RPMI7951 (cell line): ENCODE measurements around the gene MASTL. TPM values are rescaled to one million over a fixed set of nuclear protein-coding genes. Genes with fewer than 3 reads are reported as not detected.

ENCODE experiments used
- DNase-seq: peaks from one replicate; pipeline ENCODE4 v3.0.0-alpha.2; 2012; ENCODE audit warnings: low read depth
- total RNA-seq: library from RNA; depleted of rRNA; stranded (reverse); fragments of >200 nt; shearing (Covaris generic); gene quantifications from 2 replicates; pipeline ENCODE4 v1.2.3, GENCODE V29; 2014; rRNA removed

Gene MASTL
- total RNA-seq, 1 experiment from 2014 or later = 36.5 TPM

DNA sequence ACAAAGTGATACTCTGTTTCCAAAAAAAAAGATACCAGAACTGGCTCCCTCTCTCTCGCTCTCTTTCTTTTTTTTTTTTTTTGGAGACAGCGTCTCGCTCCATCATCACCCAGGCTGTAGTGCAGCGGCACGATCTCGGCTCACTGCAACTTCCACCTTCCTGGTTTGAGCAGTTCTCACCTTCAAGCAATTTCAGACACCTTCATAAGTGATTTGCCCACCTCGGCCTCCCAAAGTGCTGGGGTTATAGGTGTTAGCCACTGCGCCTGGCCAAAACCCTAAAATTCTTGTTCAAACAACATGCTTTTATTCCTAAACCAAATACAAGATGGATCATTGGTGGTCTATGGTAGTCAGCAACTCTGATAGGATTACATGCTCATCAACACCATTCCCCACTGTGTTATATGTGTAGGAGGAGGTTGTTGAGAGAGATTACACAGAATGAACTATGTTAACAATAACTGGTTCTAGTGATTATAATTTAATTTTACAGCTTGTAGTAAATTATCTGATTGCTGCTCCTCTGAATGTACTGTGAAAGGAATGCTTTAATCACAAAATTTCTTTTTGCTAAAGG lies 69.9 kb downstream of the MASTL start:
- no peak for DNase-seq

GRCh38 chr10:27225642-27226257 lies 70.6 kb downstream of the MASTL start:
- no peak for DNase-seq

- DNase-seq = no peak
Measured at GRCh38 chr10:27230022-27230421, 74.9 kb downstream of the MASTL start.

DNA sequence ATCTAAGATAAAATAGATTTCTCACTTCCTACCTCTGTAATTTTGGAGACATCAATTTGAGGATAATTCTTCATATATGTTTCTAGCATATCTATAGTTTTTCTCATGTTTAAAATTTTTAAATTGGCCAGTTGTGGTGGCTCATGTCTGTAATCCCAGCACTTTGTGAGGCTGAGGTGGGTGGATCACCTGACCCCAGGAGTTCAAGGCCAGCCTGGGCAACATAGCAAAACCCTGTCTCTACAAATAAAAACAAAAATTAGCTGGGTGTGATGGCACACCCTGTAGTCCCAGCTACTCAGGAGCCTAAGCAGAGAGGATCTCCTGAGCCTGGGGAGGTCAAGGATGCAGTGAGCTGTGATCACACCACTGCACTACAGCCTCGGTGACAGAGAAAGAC lies 80.6 kb downstream of the MASTL start:
- no peak for DNase-seq

Other genes starting within 250 kb of the MASTL start
- gene ANKRD26, start 54.9 kb upstream of the MASTL start, total RNA-seq = 10.5 and 13.6 TPM in 2 replicates
- gene YME1L1, start 968 bp upstream of the MASTL start, total RNA-seq = 162 and 165 TPM in 2 replicates
- gene ACBD5, start 85.4 kb downstream of the MASTL start, total RNA-seq = 28.2 and 29.1 TPM in 2 replicates